ENCODE results near the gene THNSL1.

The THNSL1 gene

GRCh38 chr10:25057886-25058285, 41.5 kb downstream of the THNSL1 start:
- DNase-seq (ENCODE audit: low read depth): no peak

DNA sequence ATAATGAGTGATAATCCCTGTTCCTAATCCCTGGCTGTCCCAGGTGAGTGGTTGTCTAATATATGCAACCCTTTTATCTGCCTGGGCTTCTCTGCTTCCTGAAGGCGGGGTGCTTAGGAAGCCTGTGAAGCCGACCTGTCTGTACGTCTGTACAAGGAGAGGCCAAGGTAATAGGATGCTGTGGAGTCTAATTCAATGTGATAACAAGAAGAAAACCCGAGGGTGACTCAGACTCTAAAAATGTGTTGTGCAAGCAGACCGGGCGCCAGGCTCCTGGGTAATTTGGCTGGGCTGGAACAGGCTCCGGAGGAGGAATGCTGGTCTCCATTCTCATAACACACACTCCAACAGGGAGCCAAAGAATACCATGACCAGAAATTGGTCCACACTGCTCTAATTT, 43.6 kb downstream of the THNSL1 start:
- no peak for DNase-seq (ENCODE audit: low read depth)

- no peak for DNase-seq (ENCODE audit: low read depth)
Measured at GRCh38 chr10:25061125-25061524, 44.7 kb downstream of the THNSL1 start.

DNA sequence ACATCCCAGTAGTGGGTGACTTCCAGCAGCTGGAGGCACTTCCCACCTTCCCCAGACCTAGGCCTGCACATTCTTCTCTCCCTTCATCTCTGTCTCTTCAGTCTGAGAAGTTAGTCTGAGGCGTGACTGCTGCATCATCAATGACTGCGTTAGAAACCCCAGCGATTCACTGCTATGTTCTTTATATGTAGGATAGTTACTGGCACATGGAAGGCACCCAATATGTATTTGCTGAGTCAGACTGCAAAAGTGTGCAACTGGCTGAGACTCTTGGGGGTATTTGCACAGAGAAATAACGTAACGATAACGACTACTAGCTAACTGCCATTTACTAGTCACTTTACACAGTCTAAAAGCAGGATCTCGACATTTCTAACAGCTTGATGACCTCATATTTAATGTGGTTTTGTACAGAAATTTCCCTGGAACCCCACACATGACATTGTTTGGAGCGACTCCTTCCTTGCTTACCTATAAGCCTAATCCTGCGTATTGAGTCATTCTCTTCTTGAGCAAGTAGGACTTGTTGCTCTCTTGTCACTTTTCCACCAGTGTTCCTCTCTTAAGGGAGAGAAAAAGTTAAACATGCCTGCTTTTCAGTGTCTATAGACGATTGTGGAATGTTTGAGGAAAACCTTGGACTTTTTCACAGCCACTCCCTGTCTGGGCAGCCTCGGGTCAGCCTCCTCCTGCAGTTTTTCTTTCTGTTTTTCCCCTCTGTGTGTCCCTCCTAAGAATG, 45.5 kb downstream of the THNSL1 start:
- no peak for DNase-seq (ENCODE audit: low read depth)

DNA sequence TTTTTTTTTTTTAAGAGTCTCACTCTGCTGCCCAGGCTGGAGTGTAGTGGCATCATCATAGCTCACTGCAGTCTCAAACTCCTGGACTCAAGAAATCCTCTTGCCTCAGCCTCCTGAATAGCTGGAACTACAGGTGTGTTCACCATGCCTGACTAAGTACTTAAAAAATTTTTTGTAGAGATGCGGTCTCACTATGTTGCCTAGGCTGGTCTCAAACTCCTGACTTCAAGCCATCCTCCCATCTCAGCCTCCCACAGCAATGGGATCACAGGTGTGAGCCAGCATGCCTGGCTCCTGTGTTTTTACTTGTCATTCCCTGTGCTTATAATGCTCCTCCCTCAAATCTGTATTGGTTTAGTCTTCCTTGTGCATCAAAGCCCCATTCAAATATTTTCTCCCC, 46.7 kb downstream of the THNSL1 start:
- DNase-seq (ENCODE audit: low read depth): no peak

- DNase-seq (ENCODE audit: low read depth): no peak
Measured at GRCh38 chr10:25063644-25064043, 47.2 kb downstream of the THNSL1 start.

DNA sequence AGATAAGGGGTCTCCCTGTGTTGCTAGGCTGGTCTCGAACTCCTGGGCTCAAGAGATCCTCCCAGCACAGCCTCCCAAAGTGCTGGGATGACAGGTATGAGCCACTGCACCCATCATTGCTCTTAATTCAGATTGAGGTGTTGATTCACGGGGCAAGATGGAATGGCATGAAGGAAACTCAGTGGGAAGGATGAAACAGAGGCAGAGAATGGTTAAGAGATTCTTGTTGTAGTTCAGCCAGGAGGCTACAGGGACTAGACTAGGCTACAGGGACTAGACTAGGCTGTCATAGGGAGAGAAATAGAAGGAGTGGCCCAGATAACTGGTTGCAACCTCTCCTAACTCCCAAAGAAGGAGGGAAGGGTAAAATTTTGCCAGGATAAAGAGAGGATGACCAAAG, 48.0 kb downstream of the THNSL1 start:
- DNase-seq (ENCODE audit: low read depth): no peak

- DNase-seq (ENCODE audit: low read depth): no peak
Measured at GRCh38 chr10:25065761-25066476, 49.5 kb downstream of the THNSL1 start.

GRCh38 chr10:25068152-25069058, 52.0 kb downstream of the THNSL1 start:
- DNase-seq (ENCODE audit: low read depth): no peak

DNA sequence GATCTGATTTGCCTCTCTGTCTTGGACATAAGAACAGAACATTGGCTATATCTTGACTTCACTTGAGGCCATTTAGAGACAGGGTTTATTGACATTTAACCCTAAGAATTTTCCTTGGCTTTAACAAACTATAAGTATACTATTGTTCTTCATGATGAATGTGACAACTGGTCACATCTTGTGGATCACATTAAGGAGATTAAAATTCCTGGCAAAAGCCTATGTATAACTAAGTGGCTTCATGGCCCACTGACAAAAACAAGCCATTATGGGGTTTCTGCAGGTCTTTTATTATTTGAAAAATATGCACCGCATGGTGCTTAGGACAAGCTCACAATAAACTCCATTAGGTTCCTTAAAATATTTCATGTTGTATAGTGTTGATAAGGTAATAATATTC, 54.8 kb downstream of the THNSL1 start:
- DNase-seq (ENCODE audit: low read depth): no peak

GRCh38 chr10:25072786-25073185, 56.4 kb downstream of the THNSL1 start:
- no peak for DNase-seq (ENCODE audit: low read depth)

DNA sequence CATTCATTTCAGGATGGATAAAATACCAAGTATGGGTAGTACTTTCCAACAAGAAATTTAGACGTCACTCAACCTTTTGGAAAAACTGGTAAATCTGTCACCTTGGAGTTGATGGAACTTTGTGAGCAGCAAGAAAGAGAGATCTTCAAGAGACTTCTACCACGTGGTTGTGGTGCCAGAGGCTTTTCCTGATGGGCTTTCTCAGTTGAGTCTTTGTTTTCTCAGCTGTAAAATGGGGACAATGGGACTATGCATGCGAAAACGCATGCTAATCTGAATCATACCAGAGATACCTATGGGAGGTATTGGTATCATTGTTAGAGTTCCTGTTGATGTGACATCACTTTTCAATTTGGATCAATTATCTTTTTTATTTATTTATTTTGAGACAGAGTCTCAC, 59.4 kb downstream of the THNSL1 start:
- no peak for DNase-seq (ENCODE audit: low read depth)
